GM12864 (cell line): Measurements from ENCODE around the gene TSPOAP1.

ENCODE experiments used
- DNase-seq: peaks from one replicate; pipeline ENCODE4 v3.0.0-alpha.2; 2011; ENCODE audit warnings: low read depth
- H3K4me3 ChIP-seq: 2 replicates; pipeline ENCODE4 v1.5.1; 2011; ENCODE audit warnings: mild to moderate bottlenecking, low read depth, low read length, control low read depth
- TF ChIP-seq, protein P1 (sequence below): IDR thresholded peaks from 2 replicates; pipeline ENCODE4 v1.5.1; 2011; ENCODE audit warnings: low read depth, mild to moderate bottlenecking, moderate library complexity, low read length, control low read depth, inconsistent platforms; ENCODE audit errors: missing control alignments

Gene TSPOAP1

DNA sequence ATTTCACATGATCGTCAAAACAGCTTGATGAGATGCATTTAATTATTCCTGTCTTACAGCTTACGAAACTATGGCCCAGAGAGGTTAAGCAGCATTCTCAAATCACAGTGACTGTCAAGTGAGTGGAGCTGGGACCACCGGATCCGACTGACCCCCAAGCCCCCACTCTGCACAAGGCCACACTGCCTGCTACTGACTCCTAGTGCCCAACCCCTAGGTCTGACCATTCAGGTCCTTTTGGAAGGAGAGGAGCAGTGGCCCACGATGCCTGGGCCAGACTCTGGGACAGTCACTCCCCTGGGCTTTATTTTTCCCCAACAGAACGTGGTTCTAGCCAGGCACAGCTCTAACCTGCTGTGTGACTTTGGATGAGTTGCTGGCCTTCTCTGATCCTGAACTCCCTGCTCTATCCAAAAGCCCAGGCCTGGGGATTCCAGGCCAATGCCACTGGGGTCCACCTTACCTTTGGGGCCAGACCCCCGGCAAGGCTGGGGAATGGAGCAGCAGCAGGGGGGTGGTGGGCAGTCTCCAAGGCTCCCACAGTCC, 9.9 kb downstream of the TSPOAP1 start:
- H3K4me3 ChIP-seq: no peak overlapping the region
- TF ChIP-seq, protein P1, sequence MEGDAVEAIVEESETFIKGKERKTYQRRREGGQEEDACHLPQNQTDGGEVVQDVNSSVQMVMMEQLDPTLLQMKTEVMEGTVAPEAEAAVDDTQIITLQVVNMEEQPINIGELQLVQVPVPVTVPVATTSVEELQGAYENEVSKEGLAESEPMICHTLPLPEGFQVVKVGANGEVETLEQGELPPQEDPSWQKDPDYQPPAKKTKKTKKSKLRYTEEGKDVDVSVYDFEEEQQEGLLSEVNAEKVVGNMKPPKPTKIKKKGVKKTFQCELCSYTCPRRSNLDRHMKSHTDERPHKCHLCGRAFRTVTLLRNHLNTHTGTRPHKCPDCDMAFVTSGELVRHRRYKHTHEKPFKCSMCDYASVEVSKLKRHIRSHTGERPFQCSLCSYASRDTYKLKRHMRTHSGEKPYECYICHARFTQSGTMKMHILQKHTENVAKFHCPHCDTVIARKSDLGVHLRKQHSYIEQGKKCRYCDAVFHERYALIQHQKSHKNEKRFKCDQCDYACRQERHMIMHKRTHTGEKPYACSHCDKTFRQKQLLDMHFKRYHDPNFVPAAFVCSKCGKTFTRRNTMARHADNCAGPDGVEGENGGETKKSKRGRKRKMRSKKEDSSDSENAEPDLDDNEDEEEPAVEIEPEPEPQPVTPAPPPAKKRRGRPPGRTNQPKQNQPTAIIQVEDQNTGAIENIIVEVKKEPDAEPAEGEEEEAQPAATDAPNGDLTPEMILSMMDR: no peak
- no peak for DNase-seq

GRCh38 chr17:58318065-58318481, 10.5 kb downstream of the TSPOAP1 start:
- no peak overlapping the region for H3K4me3 ChIP-seq
- no peak for DNase-seq
- TF ChIP-seq, protein P1: no peak

DNA sequence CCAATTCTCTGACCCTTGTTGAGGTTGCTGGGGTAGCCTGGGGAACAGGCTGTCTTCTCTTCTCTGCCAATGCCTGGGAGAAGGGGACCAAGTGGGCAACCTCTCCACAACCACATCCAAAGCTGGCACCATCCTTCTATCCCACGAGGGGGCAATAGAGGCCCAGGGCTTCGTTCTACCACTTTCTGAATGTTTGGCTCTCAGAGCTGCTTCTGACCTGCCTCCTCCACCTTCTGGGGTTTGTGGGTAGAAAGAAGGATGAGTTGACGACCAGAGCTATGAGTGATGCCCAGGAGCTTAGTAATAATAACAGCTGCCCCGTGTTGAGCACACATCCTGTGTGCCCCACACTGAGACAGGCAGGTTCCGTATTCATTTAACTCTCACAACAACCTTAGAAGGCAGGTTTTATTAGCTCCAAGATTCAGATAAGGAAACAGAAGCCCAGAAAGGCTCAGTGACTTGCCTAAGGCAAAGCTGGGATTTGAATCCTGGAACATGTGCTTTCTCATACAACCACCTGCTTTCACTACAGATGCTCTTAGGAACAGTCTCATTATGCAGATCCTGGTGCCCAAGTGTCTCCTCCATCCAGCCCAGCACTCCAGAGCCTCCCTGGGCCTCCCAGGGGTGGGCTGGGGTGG, 11.1 kb downstream of the TSPOAP1 start:
- no peak for DNase-seq

DNA sequence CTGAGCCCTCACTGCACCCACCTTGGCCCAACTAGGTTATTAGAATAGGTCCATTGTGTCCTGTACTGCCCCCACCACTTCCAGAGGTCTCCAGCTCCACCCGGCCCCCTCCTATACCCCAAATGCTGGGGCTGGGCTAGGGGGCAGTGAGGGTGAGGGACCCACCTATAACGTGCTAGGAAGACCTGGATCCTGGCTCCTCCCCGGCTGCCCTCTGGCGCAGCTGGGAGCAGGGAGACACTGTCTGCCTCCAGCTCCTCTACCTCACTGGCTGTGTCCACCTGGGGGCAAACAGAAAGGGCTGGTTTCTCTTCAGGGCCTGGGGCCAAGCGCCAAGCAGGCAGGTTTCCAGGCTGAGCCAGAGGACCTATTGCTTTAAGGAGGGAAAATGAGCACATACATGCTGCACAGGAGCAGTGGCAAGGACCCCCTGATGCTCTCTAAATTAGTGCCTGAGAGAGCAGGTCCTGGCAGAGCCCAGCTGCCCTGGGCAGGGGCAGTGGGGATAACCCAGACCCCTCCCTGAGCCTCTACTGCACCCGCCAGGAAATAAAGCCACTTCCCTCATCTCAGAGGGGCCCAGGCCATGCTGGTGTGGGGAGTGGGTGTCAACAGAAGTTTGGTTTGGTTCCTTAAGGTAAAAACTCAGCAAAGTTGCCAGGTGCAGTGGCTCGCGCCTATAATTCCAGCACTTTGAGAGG, 12.2 kb downstream of the TSPOAP1 start:
- no peak overlapping the region for H3K4me3 ChIP-seq
- DNase-seq: no peak
- TF ChIP-seq, protein P1: no peak

More for the DNA sequence above, 11.1 kb downstream of the TSPOAP1 start:
- TF ChIP-seq, protein P1: peak; percentile 89
- no peak overlapping the region for H3K4me3 ChIP-seq

DNA sequence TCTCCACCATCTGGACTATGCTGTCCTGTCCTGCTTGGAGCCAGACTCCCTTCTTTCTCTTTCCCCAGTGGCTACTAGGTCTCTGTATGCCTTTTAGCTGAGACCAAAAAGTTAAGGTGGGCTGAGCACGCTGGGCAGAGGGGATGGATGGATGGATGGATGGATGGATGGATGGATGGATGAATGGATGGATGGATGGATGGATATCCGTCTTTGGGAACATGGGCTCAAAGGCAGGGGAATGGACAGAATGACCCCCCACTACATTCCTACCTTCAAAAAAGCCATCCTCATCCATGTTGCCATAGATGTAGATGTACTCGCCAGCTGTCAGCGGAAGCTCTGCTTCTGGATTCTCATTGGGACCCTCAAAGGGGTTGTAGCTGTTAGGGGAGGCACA, 12.8 kb downstream of the TSPOAP1 start:
- H3K4me3 ChIP-seq: no peak overlapping the region
- TF ChIP-seq, protein P1: no peak
- DNase-seq: no peak

DNA sequence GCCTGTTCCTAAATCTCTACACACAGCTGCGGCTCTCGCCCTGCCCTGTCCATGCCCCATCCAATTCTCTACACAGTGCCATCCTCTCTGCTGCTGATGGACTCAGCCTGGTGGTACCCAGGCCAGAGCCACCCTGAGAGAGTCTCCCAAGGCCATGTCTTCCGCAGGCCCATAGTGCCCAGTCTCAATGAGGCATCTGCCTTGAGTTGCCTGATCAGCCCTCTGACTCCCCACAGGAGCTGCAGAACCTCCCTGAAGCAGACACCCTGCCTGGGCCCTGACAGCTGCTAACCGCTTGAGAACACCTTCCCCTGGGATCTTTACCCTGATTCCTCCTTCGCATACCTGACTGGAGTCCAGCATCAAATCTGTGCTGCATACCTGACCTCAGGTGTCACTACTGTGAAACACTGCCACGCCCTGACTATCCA, 13.3 kb downstream of the TSPOAP1 start:
- no peak for DNase-seq
- H3K4me3 ChIP-seq: no peak overlapping the region
- TF ChIP-seq, protein P1: no peak
